Peyer's patch (tissue), 4 donors: ENCODE data around the gene SF3B5.
A peak's percentile ranks its signal among the peaks of the same experiment; 100 is the strongest.

Source experiments
- POLR2A ChIP-seq, 2 donors: fragments of 450-650 bp; IDR thresholded peaks; one replicate each; pipeline ENCODE4 v1.5.1; 2017; ENCODE audit warnings: antibody characterized with exemption in 2 of 2, mild to moderate bottlenecking in 2 of 2, moderate library complexity in 2 of 2
- TF ChIP-seq, protein P1 (sequence below), 6 experiments: fragments of 450-650 bp in 4 of 6; fragments of 200-600 bp in 2 of 6; sonication (generic) in 1 of 6; IDR thresholded peaks; one replicate each; pipeline ENCODE4 v1.5.1; 2017 to 2019; ENCODE audit warnings: antibody characterized with exemption in 6 of 6, mild to moderate bottlenecking in 3 of 6, moderate library complexity in 1 of 6

DNA sequence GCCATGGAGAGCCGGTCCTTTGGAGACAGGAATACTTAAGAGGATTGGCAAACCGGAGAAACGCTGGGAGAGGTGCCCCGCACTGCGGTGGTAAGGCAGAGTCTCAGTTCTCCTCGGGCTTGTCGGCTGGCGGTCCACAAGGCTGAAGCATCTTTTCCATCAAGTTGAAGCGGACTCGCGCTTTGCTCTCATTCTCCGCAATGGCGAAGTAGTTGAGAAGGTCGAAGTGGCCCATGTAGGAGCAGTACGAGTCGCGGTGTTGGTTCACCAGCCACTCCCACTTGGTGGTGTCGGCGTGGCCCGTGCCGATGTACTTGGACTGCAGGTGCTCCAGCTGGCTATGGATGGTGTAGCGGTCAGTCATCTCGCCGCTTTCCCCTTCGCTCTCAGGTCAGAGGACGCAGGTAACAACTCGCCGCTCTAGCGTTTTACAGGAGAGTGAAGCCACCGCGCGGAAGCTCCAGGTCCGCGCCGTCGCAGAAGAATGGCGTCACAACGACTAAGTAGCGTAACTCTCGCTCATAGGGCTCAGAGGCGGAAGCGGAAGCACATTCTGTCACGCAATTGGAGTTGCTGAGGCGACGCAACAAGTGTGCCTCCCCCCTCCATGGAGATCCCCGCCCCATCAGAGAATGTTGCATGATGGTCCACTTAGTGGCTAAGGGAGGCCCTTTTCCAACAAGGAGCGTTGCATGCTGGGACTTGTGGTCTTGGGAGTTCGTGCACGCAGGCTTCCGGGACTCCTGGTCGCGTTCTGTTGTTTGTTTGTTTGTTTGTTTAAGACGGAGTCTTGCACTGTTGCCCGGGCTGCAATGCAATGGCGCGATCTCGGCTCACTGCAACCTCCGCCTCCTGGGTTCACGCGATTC is at the start of gene SF3B5:
- TF ChIP-seq POLR2A (IDR thresholded peaks at IDR 0.05), result peak; percentile 81
- TF ChIP-seq, protein P1, sequence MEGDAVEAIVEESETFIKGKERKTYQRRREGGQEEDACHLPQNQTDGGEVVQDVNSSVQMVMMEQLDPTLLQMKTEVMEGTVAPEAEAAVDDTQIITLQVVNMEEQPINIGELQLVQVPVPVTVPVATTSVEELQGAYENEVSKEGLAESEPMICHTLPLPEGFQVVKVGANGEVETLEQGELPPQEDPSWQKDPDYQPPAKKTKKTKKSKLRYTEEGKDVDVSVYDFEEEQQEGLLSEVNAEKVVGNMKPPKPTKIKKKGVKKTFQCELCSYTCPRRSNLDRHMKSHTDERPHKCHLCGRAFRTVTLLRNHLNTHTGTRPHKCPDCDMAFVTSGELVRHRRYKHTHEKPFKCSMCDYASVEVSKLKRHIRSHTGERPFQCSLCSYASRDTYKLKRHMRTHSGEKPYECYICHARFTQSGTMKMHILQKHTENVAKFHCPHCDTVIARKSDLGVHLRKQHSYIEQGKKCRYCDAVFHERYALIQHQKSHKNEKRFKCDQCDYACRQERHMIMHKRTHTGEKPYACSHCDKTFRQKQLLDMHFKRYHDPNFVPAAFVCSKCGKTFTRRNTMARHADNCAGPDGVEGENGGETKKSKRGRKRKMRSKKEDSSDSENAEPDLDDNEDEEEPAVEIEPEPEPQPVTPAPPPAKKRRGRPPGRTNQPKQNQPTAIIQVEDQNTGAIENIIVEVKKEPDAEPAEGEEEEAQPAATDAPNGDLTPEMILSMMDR (IDR thresholded peaks at IDR 0.05), result peak in 1 of 6 experiments; percentile 28
